Endothelial cell of umbilical vein (primary cell): ENCODE data around the gene MSH5. TPM values are rescaled to one million over a fixed set of nuclear protein-coding genes. Genes with fewer than 3 reads are reported as not detected.

ENCODE experiments used
- BruUV-seq: library from RNA; stranded (reverse); fragments of 400-500 nt; replicated peaks from 2 replicates; lab custom pipeline; 2021; lab: Mats Ljungman, UMichigan
- CTCF ChIA-PET: fragments of 300-600, 350-600 bp; sonication (Branson Sonifier 250); formaldehyde crosslinking; loops from one replicate; lab custom pipeline; 2021; ENCODE audit warnings: antibody characterized with exemption, inconsistent platforms; lab: Charles Lee
- POLR2A ChIA-PET: fragments of 300-600, 350-600 bp; sonication (Branson Sonifier 250); formaldehyde crosslinking; loops from one replicate; lab custom pipeline; 2021; ENCODE audit warnings: antibody characterized with exemption, inconsistent platforms; lab: Charles Lee
- DNase-seq: peaks from one replicate; pipeline ENCODE4 v3.0.0-alpha.2; 2011; ENCODE audit warnings: low read depth, low spot score
- FAIRE-seq: peaks from 2 replicates; lab custom pipeline; 2011; peaks lifted over from hg19 to GRCh38; lab: Jason Lieb, UNC
- H2AFZ ChIP-seq: 2 replicates; pipeline ENCODE4 v1.6.0; 2012; ENCODE audit warnings: low read depth, low read length, control low read depth, inconsistent platforms
- H3K27ac ChIP-seq: 2 replicates; pipeline ENCODE4 v1.5.1; 2011; ENCODE audit warnings: low read depth, mild to moderate bottlenecking, control low read depth, low read length, moderate library complexity; ENCODE audit not compliant: insufficient read depth
- H3K27me3 ChIP-seq, 2 experiments: 2 replicates each; pipeline versions ENCODE4 v1.6.0 to v1.6.1; 2011; ENCODE audit warnings: low read length in 2 of 2, mixed read lengths in 1 of 2; ENCODE audit not compliant: control insufficient read depth in 2 of 2, insufficient read depth in 2 of 2
- H3K36me3 ChIP-seq, 2 experiments: 2 replicates in 1 of 2; 3 replicates in 1 of 2; pipeline ENCODE4 v1.5.1; 2011; ENCODE audit warnings: low read length in 2 of 2, mild to moderate bottlenecking in 1 of 2, moderate library complexity in 1 of 2; ENCODE audit not compliant: control insufficient read depth in 2 of 2, insufficient read depth in 2 of 2; ENCODE audit errors: extremely low read depth in 1 of 2
- H3K4me1 ChIP-seq: 3 replicates; pipeline ENCODE4 v1.5.1; 2011; ENCODE audit warnings: mild to moderate bottlenecking, low read length; ENCODE audit not compliant: control insufficient read depth, insufficient read depth; ENCODE audit errors: extremely low read depth
- H3K4me2 ChIP-seq: 2 replicates; pipeline ENCODE4 v1.6.1; 2011; ENCODE audit warnings: low read length, control low read depth, mixed read lengths; ENCODE audit not compliant: insufficient read depth
- H3K4me3 ChIP-seq, 3 experiments: fragments of 200-600 bp in 1 of 3; sonication (generic), shearing (Covaris generic) in 1 of 3; replicated peaks in 1 of 3; 2 replicates each; pipeline ENCODE4 v1.5.1; 2011 to 2016; ENCODE audit warnings: control low read depth in 3 of 3, low read length in 3 of 3, mild to moderate bottlenecking in 2 of 3, inconsistent platforms in 1 of 3, low read depth in 1 of 3, moderate library complexity in 1 of 3; ENCODE audit not compliant: insufficient read depth in 1 of 3
- H3K79me2 ChIP-seq: 2 replicates; pipeline ENCODE4 v1.6.0; 2012; ENCODE audit warnings: low read length, inconsistent platforms; ENCODE audit not compliant: control insufficient read depth, insufficient read depth
- H3K9ac ChIP-seq: replicated peaks from 2 replicates; pipeline ENCODE3; 2011; ENCODE audit warnings: low read length, control low read depth; ENCODE audit not compliant: insufficient read depth; ENCODE audit errors: extremely low read depth
- H3K9me1 ChIP-seq: replicated peaks from 3 replicates; pipeline ENCODE4 v1.6.0; 2011; ENCODE audit warnings: mild to moderate bottlenecking, low read length; ENCODE audit not compliant: control insufficient read depth, insufficient read depth; ENCODE audit errors: extremely low read depth
- H3K9me3 ChIP-seq: replicated peaks from 2 replicates; pipeline ENCODE4 v1.5.1; 2012; ENCODE audit warnings: low read length, inconsistent platforms; ENCODE audit not compliant: control insufficient read depth, insufficient read depth
- H4K20me1 ChIP-seq: replicated peaks from 2 replicates; pipeline ENCODE3; 2011; ENCODE audit warnings: mild to moderate bottlenecking, low read length; ENCODE audit not compliant: control insufficient read depth, insufficient read depth; ENCODE audit errors: extremely low read depth
- CTCF ChIP-seq, 2 donors: IDR thresholded peaks; 1 replicate in 1 of 2; 2 replicates in 1 of 2; pipeline ENCODE4 v1.5.1; 2011; ENCODE audit warnings: low read length in 2 of 2, mild to moderate bottlenecking in 2 of 2, moderate library complexity in 2 of 2, control low read depth in 1 of 2, inconsistent platforms in 1 of 2, low read depth in 1 of 2; ENCODE audit not compliant: insufficient read depth in 1 of 2; ENCODE audit errors: extremely low read depth in 1 of 2
- EZH2 ChIP-seq: IDR thresholded peaks from 2 replicates; pipeline ENCODE4 v1.6.1; 2012; ENCODE audit warnings: borderline replicate concordance, low read depth, mild to moderate bottlenecking, moderate library complexity, low read length, inconsistent platforms; ENCODE audit not compliant: severe bottlenecking
- MAX ChIP-seq: IDR thresholded peaks from 2 replicates; pipeline ENCODE4 v1.6.1; 2011; ENCODE audit not compliant: insufficient read depth, insufficient read length
- MYC ChIP-seq: IDR thresholded peaks from one replicate; pipeline ENCODE4 v1.6.1; 2011; ENCODE audit warnings: mild to moderate bottlenecking, low read depth, low read length
- POLR2A ChIP-seq: IDR thresholded peaks from 2 replicates; pipeline ENCODE4 v1.6.1; 2012; ENCODE audit warnings: low read depth, mild to moderate bottlenecking, control low read depth, low read length
- POLR2AphosphoS5 ChIP-seq: IDR thresholded peaks from 2 replicates; pipeline ENCODE4 v1.6.1; 2012; ENCODE audit warnings: low read depth, mild to moderate bottlenecking, control low read depth, low read length, moderate library complexity; ENCODE audit not compliant: insufficient read depth
- dilution Hi-C: fragments of 300-500 bp; cut with MboI; formaldehyde crosslinking; loops from one replicate; pipeline ENCODE4 v1.15.0; 2019; ENCODE audit warnings: low sequenced_read_pairs; ENCODE audit not compliant: extremely low pct_ligation_motif_present
- intact Hi-C: fragments of 100-400 bp; cut with micrococcal nuclease; formaldehyde crosslinking; loops from one replicate; pipeline ENCODE4 v1.10.0; 2022
- polyA plus RNA-seq, 4 experiments: library from polyadenylated mRNA; depleted of rRNA in 3 of 4; stranded (reverse) in 3 of 4; unstranded in 1 of 4; fragments of >200 nt; gene quantifications; 2 replicates each; pipeline versions ENCODE4 v1.2.1 to v1.2.3, GENCODE V29; 2011 to 2012; ENCODE audit warnings: missing spikeins in 1 of 4
- total RNA-seq: library from RNA; stranded (reverse); gene quantifications from 2 replicates; pipeline ENCODE4 v1.2.3, GENCODE V29; 2021

Gene MSH5
- total and polyA plus RNA-seq, 2 donors (not counting 3 experiments of a cell fraction or from before 2014, with no cell fraction given): 27.1 to 43.8 TPM

DNA sequence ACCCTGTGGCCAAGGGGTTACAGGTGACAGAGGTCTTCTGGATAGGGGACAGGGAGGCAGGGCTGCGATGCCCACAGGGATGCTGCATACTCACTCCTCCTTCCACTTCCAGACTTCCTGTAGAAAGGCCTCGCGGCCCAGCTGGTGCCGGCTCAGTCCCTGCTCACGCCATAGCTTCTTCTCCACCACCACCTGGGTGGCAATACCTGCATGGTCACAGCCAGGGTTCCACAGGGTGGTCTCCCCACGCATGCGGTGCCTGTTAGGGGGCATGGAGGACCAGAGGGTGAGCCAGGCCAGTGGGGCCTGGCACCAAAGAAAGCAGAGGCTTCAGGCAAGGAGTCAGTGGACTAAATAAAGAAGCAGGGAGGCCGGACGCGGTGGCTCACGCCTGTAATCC is 45.7 kb downstream of the MSH5 start:
- H3K79me2 ChIP-seq: peaks cover 3% of the 10 kb centered on the region
- no peak overlapping the region for H3K9ac ChIP-seq
- no peak overlapping the region for H3K4me3 ChIP-seq
- no peak overlapping the region for H2AFZ ChIP-seq
- H3K27me3 ChIP-seq: no peaks in the 10 kb centered on the region
- no peak for TF ChIP-seq MAX
- no peak for TF ChIP-seq POLR2A
- TF ChIP-seq EZH2: no peak
- no peak for TF ChIP-seq POLR2AphosphoS5
- no peak for TF ChIP-seq CTCF (IDR thresholded peaks at IDR 0.05; ENCODE audit: extremely low read depth in 1 of 2, insufficient read depth in 1 of 2, low read depth in 1 of 2, low read length in 2 of 2)
- TF ChIP-seq MYC: no peak
- DNase-seq (no peak), FAIRE-seq (no peak)
- intact Hi-C loops (no loop called here), dilution Hi-C loops (no loop called here)
- POLR2A ChIA-PET: no interaction called here
- H3K4me1 ChIP-seq: no peaks in the 10 kb centered on the region
- no peaks in the 10 kb centered on the region for H3K9me1 ChIP-seq
- BruUV-seq: no TSS peak
- H3K4me2 ChIP-seq: no peak overlapping the region
- H4K20me1 ChIP-seq: no peaks in the 10 kb centered on the region
- CTCF ChIA-PET: interaction anchor here (1.3 to 1.8 kb wide), 2 partner anchors 16 to 56 kb away, joined by 3 to 7 read pairs; partner anchors contain the start of gene DDAH2
- H3K9me3 ChIP-seq: no peaks in the 10 kb centered on the region
- H3K27ac ChIP-seq: no peak overlapping the region
- peaks cover 8 to 32% of the 10 kb centered on the region in 2 experiments for H3K36me3 ChIP-seq
